Colon (tissue), 2 donors: Measurements from ENCODE around the gene ANKRD13B.

Experiments used
- FAIRE-seq: peaks from 2 replicates; lab custom pipeline; 2012; peaks lifted over from hg19 to GRCh38; lab: Jason Lieb, UNC
- donor health status: control.
- donor health status: control.

The ANKRD13B gene

DNA sequence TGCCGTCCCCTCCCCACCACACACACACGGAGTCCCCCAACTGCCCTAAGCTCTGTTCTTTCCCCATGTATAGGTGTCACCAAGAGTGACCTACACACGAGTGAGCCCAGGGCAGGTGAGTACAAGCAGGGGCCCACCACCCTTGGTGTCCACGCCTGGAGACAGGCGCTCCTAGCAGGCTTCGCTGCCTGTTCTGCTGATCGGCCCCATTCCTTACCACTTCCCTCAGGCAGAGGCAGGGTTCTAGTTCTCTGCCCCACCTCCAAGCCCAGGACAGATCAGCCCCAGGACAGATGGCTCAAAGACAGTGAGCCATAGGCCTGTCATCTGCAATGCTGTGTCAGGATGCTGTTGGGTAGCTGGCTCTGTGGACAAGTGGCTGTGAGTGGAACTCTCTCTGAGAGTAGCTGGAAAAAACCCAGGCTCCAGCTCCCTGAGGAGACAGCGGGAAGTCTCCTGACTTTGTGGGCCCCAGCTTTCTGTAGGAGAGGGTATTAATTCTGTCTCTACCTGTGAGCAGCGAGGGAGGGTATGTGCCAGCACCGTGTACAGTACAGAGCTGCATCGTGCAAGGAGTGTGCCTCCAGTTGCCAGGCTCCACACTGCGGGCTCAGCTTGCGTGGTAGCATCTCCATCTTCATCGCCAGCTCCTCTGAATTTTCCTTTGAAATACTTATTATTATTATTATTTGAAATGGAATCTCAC lies 23.5 kb upstream of the ANKRD13B start:
- FAIRE-seq = no peak

DNA sequence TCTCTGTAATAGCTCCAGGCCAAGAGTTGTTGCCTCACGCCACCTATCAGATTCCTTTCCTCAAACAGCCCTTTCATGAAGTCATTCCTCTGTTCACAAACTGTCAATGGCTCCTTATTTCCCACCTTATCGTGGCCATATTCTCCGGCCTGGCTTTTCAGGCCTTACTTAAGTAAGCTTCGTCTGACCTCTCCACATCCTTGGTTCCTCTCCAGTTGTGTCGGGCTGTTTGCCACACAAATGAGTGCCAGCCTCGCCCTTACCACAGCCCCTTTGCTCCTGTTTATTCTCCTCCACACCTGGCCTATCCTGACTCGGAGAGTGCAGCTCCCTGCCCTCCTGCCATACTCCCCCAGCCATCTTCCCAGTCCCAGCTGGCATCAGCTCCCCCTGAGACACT lies 22.4 kb upstream of the ANKRD13B start:
- no peak for FAIRE-seq

DNA sequence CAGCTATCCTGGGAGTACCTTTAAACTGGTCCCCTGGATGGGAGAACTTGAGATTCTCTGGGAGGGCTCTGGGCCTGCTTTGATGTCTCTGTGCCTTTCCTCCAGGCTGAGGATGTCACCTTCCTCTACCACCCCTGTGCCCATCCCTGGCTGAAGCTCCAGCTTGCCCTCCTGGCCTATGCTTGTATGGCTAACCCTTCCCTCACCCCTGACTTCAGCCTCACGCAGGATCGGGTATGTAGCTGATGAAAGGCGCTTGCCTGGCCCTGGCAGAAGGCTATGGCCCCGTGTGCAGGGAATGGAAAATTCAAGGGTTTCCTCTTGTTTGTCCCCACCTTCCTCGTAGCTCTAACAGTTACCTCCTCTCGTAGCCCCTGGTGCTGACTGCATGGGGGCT lies 21.4 kb upstream of the ANKRD13B start:
- FAIRE-seq = no peak

DNA sequence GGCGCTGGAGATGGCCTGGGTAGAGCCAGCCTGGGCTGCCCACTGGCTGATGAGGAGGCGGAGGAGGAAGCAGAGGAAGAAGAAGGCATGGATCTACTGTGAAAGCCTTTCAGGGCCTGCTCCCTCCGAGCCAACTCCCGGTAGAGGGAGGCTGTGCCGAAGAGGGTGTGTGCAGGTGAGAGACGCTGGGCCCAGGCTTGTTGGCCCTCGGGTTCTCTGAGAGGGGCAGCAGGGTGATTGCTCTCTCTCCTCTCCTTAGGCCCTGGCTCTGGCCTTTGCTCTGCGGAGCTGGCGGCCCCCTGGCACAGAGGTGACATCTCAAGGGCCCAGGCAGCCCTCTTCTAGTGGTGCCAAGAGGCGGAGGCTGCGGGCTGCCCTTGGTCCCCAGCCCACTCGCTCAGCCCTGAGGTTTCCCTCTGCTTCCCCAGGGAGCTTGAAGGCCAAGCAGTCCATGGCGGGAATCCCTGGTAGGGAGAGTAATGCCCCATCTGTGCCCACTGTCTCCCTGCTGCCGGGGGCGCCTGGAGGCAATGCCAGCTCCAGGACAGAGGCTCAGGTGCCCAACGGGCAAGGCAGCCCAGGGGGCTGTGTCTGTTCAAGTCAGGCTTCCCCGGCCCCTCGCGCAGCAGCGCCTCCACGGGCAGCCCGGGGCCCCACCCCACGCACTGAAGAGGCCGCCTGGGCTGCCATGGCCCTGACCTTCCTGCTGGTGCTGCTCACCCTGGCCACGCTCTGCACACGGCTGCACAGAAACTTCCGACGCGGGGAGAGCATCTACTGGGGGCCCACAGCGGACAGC lies 20.9 kb upstream of the ANKRD13B start:
- no peak for FAIRE-seq

DNA sequence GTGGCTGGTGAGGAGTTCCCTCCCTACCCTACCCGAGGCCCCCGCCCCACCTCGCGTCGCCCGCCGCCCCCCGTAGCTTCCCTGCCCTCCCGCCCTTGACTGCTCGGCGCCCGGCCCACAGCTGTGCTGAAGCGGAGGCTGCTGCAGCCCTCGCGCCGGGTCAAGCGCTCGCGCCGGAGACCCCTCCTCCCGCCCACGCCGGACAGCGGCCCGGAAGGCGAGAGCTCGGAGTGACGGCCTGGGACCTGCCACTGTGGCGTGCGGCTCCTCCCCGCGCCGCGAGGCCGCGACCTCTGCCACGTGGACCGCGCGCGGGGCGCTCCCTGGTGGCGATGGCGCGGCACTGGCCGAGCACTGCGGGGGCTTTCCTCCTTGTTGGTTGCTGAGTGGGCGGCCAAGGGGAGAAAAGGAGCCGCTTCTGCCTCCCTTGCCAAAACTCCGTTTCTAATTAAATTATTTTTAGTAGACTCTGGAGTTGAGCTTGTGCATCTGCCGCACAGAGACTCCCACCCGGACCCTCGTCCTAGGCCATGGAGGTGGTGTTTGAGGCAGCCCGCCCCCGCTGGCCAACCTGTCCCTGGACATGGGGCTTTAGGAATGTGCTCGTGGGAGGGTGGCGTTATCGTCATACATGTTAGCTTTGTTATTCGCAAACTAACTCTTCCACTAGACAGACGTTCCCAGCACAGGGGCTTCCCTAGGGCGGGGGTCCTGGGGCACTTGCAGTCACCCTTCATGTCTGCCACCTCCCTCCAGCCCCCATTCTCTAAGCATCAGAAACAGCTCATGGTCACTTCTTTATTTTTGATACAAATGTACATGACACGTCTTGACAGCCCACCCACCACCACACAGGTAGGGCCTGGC lies 20.0 kb upstream of the ANKRD13B start:
- no peak for FAIRE-seq

DNA sequence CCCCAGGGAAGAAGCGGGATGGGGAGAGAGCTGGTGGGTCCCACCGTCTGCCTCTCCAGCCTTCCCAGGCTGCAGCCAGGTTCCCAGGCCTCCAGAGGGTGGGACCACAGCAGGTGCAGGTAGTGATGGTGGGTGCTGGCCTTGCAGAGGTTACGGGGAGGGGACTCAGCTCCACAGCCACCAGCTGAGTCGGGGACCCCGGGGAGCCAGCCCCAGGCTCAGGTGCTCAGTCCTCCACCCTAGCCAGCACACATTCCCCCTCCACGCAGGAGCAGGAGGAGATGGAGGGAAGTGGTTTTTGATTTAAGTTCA lies 19.4 kb upstream of the ANKRD13B start:
- no peak for FAIRE-seq

DNA sequence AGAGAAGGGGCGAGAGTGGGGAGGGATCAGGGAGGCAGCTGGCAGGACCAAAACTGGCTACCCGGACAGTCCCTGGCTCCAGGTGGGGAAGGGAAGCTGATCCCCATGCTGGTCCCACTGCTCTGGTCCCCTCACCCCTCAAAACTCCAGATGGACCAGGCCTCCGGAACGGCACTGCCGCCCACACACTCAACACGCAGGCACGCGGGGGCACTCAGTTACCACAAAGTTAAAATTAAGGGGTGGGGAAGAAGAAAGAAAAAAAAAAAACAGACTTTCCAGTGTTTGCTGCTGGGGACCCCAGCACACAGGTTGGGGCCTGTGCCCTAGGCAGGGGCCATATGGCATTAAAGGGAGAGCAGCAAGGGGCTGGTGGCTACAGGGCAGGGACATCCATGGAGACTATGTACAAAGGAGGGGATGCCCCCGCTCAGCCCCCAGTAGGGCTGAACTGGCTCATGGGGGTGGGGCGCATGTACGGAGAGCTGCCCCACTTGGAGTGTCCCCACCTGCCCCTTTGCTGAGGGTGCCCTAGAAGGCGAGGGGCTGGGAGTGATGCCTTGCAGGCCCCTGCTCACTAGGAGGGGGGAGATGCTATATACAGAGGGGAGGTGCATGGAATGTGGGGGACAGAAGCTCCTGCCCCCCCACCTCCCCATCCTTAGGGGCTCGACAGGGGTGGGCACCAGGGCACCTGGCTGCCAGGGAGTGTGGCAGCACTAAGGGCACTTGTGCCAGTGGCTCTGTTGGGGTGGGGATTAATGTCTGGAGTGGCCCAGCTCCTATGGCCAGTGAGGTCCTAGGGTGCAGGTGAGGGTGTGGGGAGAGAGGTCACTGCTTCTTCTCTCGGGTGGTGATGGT lies 18.8 kb upstream of the ANKRD13B start:
- FAIRE-seq = no peak

DNA sequence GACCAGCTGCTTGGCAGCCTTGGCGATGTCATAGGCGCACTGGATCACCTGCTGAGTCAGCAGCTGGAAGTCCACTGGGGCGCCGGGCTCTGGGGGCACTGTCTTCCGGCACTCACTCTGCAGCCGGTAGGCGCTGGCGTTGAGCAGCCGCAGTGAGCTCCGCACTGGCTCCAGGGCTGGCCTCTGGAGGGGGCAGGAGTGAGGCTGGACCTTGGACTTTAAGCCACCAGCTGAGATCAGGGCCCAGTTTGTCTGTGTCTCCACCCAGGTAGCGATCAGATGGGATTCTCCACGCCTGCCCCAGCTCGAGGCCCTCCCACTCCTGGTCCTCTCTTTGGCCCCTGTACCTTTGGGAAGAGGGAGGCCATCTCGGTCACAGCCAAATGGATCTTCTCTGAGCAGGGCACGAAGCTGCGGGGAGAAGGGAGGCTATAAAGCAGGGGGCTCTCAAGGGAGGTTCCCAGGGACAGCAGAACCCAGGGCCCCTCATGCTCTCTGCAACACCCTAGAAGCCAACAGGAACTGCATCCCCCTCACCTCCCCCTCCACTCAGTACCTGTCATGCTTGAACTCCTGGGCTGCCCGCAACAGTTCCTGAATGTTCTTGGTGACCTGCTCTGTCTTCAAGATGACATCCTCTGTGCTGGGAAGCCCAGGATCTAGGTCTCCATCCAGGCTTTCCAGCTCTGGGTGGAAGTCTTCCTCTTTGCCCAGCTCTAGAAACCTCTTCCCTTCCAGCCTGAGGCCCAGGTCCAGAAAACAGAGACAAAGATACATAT lies 18.0 kb upstream of the ANKRD13B start:
- FAIRE-seq = no peak

DNA sequence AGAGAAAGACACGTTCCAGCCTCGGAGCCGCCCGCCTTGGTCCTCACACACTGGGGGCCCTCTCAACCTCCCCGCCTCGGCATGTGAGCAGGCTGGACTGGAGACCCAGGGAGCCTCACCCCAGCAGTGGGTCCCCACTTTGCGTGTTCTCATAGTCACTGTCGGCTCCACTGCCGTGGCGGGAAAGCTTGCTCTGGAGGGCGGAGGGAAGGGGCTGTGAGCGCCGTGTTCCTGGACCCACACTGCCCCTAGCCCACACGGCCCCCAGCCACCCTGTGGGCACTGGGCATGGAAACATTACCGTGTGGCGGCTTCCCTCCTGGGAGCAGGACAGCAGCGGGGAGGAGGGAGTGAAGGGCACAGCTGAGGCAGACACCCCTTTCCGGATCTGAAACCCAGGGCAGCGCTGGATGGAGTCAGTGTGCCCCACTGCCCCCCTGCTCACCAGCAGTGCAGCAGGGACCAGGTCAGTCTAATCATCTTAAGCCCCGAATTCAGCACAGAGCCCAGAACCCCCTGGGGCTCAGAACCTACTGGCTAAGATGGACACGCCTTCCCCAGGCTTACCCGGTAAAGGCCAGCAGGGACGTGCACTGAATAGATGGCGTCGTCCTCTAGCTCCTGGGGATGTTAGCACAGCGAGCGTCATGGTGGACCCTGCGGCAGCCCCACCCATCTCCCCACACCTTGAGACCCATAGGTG lies 17.3 kb upstream of the ANKRD13B start:
- FAIRE-seq = no peak

DNA sequence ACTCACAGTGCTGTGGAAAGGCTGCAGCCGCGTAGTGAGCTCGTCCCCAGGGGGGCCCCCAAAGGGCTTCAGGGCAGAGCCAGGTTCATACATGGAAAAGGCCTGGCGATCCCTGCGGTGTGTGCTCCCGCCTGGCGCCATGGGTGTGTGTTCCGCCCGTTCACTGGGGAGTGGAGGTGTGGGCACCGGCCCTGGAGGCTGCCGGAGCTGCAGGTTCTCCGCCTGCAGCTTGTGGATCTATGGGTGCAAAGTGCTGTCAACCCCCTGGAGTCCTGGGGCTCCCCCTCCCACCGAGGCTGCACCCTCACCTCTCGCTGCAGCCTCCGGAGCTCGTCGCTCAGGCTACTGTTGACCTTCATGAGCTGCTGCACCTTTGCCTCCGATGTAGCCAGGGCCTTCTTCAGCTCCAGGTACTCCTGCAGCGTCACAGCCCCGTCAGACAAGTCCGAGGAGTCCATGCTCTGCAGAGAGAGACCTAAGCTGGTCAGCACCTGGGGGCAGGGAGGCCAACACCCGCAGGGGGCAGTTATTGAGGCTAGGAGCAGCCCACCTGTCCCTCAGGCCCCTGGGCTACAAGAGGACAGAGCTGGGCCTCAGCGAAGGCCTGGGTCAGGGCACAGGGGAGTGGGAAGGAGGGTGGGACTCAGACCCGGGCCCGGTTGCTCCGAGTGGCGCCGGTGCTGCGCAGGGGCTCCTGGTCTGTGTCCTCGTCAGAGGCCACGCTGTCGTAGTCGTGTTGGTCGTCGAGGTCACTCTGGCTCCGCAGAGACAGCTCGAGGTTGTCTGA lies 16.5 kb upstream of the ANKRD13B start:
- no peak for FAIRE-seq

DNA sequence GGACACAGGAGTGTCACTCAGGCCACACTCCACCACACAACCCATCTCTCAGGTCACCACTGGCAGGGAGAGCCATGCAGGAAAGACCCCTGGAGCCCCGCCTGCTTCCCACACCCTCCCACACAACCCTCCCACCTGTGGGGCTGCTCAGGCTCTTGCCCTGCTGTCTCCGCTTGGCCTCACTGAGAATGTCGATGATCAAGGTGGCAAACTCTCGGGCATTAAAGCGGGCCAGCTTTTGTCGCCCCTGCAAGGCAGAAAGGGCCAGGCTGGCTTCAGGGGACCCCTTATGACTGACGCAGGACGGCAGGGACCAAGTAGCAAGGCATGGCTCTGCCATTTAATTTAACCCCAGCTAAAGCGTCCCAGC lies 15.9 kb upstream of the ANKRD13B start:
- no peak for FAIRE-seq

DNA sequence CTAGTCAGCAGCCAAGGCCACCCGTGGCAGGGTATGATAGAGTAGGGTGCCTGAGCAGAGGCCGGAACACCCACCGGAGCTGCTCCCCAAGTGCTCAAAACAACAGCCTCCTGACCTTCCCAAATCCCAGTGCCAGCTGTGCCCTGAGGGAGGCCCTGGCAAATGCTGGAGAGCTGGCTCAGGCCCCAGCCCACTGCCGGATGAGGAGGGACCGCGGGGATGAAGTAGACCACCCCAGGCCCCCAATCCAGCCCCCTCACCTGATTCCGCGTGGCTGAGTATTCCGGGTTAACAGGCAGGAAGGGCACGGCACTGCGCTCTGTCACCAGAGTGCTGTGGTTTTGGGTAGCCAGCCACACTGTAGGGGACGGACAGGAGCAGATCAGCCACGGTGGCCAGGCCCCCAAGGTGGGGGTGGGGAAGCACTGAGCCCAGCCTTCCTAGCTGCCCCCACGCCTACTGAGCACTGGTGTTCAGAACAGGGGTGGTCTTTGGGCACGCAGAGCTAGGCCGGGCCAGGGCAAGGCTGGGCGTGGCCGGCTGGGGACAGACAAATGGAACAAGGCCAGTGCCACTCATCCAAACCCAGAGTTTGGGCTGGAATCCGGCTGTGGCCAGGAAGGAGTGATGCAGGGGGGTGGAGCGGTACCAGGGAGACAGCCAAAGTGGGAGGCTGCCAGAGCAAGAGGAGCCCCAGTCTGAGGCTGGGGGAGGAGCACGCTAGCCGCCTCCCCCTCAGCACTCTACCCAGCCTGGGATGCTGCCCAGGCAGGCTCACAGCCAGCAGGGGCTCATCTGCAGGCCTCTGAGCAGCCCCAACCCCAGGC lies 15.3 kb upstream of the ANKRD13B start:
- no peak for FAIRE-seq

DNA sequence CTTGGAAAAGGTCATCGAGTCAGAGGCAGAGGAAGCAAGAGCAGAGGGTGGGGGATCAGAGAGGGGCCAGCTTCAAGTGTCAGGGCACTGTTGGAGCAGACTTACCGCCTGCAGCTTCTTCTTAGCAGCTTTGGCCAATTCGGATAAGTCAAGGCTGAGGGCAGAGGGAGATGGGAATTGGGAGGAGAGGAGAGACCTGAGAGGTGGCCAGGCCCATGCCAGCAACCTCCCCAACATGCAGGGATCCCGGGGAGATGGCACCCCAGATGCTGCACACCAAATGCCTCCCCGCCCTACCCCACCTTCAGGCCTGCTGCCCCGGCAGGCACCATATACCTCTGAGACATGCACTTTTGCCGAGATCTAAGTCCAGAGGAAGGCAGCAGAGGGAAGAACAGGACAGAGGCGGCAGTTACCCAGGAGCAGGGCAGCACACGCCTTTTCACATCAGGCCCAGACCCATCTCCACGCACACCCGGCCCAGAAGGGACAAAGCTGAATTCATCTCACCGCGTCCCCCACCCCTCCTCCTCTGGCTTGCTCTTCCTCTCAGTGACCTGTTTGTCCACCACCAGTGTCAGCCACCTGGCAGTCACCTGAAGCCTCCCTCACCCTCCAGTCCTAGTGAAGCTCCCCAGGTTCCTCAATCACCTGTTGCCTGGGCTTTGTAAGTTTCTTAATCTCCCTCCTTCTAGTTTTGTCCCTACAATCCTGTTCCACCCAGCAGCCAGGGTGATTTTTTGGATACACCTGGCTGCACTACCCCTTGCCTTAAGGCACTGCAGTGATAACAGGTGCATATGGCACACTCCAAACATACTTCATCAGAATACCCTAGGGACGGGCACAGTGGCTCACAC lies 14.1 kb upstream of the ANKRD13B start:
- no peak for FAIRE-seq

DNA sequence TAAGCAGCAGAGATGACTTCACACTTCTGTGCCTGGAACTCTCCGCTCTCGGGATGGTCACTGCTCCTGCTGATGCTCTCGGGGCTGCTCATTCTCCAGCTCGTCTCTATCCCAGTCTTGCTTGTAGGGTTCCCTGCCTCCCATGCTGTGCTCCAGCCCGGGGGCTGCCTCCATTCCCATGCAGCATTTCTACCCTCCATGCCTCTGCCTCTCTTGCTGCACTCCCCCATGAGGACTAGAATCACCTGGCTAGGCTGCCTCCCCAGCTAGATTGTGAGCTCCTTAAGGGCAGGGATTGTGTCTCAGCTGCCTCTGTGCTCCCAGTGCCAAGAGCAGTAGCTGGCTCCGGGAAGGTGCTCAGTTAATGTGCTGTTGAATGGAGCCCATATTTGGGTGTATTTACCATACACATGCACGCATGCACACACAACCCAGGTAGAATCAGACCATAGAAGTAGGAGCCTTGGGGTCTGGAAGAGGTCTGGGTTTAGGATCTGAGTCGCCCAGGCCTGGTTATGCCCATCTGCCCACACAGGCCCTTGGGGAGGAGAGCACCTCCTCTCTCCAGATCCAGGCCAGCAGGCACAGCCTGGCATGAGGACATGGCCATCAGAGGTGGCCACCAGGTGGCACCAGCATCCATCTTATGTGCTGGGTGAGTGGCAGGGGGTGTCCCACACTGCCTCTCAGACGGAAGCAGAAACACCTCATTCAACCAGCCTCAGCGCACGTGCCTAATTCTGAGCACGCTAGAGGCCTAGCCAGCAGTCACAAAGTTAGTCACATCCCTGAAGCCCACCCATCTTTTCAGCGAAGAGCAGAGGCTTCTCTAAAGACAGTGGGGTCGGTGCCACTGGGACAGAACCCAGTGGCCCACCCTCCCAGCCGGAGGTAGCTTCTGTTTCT lies 12.8 kb upstream of the ANKRD13B start:
- no peak for FAIRE-seq

DNA sequence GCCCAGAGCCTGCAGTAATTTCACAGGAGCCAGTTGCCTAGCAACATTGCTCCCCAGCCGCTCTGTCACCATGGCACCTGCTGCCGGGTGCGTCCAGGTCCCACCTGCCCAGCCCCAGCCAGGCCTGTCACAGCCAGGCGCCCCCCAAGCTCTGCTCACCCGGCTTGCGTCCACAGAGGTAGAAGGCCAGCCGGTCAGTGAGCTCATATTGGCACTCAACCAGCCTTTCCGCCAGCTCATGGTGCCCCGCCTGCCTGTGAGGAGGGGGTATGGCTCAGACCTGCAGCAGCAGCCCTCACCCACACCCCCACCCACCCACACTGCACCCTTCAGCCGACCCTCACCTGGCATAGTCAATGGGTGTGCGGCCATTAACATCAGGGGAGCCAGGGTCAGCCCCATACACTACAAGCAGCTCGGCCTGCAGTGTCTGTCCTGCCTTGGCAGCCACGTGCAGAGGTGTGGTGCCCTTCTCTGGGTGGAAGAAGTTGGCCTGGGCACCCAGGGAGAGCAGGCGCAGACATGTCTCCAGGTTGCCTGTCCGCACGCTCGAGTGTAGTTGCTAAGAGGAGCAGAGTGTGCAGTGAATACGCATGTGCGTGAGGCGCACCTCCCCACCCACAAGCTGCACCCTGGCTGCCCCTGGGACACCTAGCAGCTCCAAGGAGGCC lies 11.2 kb upstream of the ANKRD13B start:
- FAIRE-seq = no peak

DNA sequence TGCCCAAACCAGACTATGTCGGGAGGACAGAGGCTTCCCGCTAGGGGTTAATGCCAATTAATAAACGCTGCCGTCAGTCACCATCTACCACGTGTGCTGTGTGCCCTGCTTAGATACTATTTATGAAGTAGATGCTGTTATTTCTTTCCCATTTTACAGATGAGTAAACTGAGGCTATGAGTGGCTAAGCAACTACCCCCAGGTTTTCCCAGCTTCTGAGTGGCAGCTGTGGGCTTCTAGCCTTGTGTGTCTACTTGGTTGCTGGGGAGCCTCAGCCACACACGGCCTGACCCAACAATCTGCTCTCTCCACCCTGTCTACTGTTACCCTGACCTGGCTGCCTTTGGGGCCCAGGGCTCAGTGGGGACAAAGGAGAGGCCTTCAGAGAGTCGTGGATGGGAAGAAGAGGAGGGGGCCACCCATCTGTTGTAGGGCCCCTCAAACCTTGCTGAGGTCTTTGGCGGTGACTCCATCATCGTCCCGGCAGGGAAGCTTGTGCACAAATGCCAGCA lies 10.6 kb upstream of the ANKRD13B start:
- no peak for FAIRE-seq
